Upper lobe of left lung (tissue), 6 donors: Measurements from ENCODE around the gene P2RY6. TPM values are rescaled to one million over a fixed set of nuclear protein-coding genes. Genes with fewer than 3 reads are reported as not detected.

Experiments used
- ATAC-seq, 2 donors: fragments of 200-7000 bp; cut with Tn5 transposase; one replicate each; pipeline ENCODE4 v1.9.1; 2022; ENCODE audit warnings: mild to moderate bottlenecking in 2 of 2, moderate library complexity in 2 of 2; ENCODE audit not compliant: low FRiP score in 2 of 2
- DNase-seq, 2 donors: peaks; one replicate each; pipeline ENCODE4 v3.0.0-alpha.2; 2019 to 2020
- H3K27ac ChIP-seq, 4 donors: fragments of 200-600 bp; sonication (generic); one replicate each; pipeline ENCODE4 v1.5.1; 2016 to 2019
- H3K27me3 ChIP-seq, 4 donors: fragments of 200-600 bp; sonication (generic); one replicate each; pipeline ENCODE4 v1.5.1; 2017 to 2019
- H3K36me3 ChIP-seq, 4 donors: fragments of 200-600 bp; sonication (generic); one replicate each; pipeline ENCODE4 v1.5.1; 2016 to 2019
- H3K4me1 ChIP-seq, 4 donors: fragments of 200-600 bp; sonication (generic); one replicate each; pipeline ENCODE4 v1.5.1; 2018 to 2019
- H3K4me3 ChIP-seq, 4 donors: fragments of 200-600 bp; sonication (generic); one replicate each; pipeline ENCODE4 v1.5.1; 2017 to 2019; ENCODE audit warnings: mild to moderate bottlenecking in 2 of 4, moderate library complexity in 1 of 4
- H3K9me3 ChIP-seq, 4 donors: fragments of 200-600 bp; sonication (generic); one replicate each; pipeline ENCODE4 v1.5.1; 2018 to 2019
- EP300 ChIP-seq, 4 donors: sonication (generic); formaldehyde crosslinking; IDR thresholded peaks; one replicate each; pipeline ENCODE4 v1.5.1; 2017; ENCODE audit warnings: antibody characterized with exemption in 4 of 4, control low read depth in 2 of 4
- POLR2A ChIP-seq, 4 donors: fragments of 450-650 bp; IDR thresholded peaks; one replicate each; pipeline ENCODE4 v1.5.1; 2016 to 2017; ENCODE audit warnings: antibody characterized with exemption in 4 of 4, mild to moderate bottlenecking in 2 of 4
- POLR2AphosphoS5 ChIP-seq, 2 donors: sonication (generic); formaldehyde crosslinking; IDR thresholded peaks; one replicate each; pipeline ENCODE4 v1.5.1; 2017; ENCODE audit warnings: antibody characterized with exemption in 2 of 2
- WGBS, 2 donors: methylation state at CpG; one replicate each; pipeline ENCODE4 v1.1.5; 2017 to 2018; 5-methylcytosine and 5-hydroxymethylcytosine counted together
- total RNA-seq, 6 donors: library from RNA; depleted of rRNA in 4 of 6; stranded (reverse); fragments of >200 nt in 4 of 6; gene quantifications; one replicate each; pipeline versions ENCODE4 v1.1.0 to v1.2.1, GENCODE V29; 2016 to 2021
- TF ChIP-seq, protein P1 (sequence below), 6 experiments: fragments of 450-650 bp in 4 of 6; fragments of 200-600 bp in 2 of 6; sonication (generic) in 2 of 6; IDR thresholded peaks; one replicate each; pipeline ENCODE4 v1.5.1; 2016 to 2019; ENCODE audit warnings: antibody characterized with exemption in 6 of 6
- donor health status: DM: no; HTN: no; CAD: no; lungs with moderate emphysema.
- donor health status: DM: no; HTN: yes; CAD: no; lungs with severe emphysema.

Gene P2RY6
- total RNA-seq, 6 donors from 2014 or later, result 0.30 to 5.3 (median 1.4) TPM; not detected in 1

DNA sequence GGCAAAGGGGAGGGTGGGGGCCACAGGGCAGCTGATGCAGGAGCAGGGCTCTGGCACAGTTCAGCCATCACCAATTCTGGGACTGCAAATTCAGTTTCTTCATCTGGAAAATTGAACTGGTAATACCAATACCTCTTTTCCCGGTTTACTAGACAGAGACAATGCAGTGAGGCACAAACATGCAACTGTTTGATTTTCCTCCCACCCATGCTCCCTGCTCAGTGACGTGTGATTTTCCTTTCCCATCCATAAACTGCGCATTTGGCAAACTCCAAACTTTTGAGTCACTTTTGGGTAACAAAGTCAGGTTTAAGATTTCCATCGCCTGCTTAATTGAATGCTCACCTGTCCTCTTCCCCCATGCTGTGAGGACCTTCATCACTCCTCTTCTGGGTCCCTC lies 30.8 kb upstream of the P2RY6 start:
- no peak overlapping the region for H3K4me3 ChIP-seq
- no peaks in the 10 kb centered on the region for H3K27me3 ChIP-seq
- no peak overlapping the region for H3K27ac ChIP-seq
- no peaks in the 10 kb centered on the region for H3K36me3 ChIP-seq
- DNase-seq (no peak), ATAC-seq (no peak)
- H3K4me1 ChIP-seq, result peaks cover 13 to 27% (median 20%) of the 10 kb centered on the region in 4 donors
- TF ChIP-seq, protein P1, sequence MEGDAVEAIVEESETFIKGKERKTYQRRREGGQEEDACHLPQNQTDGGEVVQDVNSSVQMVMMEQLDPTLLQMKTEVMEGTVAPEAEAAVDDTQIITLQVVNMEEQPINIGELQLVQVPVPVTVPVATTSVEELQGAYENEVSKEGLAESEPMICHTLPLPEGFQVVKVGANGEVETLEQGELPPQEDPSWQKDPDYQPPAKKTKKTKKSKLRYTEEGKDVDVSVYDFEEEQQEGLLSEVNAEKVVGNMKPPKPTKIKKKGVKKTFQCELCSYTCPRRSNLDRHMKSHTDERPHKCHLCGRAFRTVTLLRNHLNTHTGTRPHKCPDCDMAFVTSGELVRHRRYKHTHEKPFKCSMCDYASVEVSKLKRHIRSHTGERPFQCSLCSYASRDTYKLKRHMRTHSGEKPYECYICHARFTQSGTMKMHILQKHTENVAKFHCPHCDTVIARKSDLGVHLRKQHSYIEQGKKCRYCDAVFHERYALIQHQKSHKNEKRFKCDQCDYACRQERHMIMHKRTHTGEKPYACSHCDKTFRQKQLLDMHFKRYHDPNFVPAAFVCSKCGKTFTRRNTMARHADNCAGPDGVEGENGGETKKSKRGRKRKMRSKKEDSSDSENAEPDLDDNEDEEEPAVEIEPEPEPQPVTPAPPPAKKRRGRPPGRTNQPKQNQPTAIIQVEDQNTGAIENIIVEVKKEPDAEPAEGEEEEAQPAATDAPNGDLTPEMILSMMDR (IDR thresholded peaks at IDR 0.05), result no peak
- TF ChIP-seq EP300 (IDR thresholded peaks at IDR 0.05) (no peak), POLR2AphosphoS5 (IDR thresholded peaks at IDR 0.05) (no peak), POLR2A (IDR thresholded peaks at IDR 0.05) (no peak)
- H3K9me3 ChIP-seq, result no peaks in the 10 kb centered on the region
- 86 to 95% methylated on average over 4 of the region's 4 CpGs for WGBS, 2 donors

DNA sequence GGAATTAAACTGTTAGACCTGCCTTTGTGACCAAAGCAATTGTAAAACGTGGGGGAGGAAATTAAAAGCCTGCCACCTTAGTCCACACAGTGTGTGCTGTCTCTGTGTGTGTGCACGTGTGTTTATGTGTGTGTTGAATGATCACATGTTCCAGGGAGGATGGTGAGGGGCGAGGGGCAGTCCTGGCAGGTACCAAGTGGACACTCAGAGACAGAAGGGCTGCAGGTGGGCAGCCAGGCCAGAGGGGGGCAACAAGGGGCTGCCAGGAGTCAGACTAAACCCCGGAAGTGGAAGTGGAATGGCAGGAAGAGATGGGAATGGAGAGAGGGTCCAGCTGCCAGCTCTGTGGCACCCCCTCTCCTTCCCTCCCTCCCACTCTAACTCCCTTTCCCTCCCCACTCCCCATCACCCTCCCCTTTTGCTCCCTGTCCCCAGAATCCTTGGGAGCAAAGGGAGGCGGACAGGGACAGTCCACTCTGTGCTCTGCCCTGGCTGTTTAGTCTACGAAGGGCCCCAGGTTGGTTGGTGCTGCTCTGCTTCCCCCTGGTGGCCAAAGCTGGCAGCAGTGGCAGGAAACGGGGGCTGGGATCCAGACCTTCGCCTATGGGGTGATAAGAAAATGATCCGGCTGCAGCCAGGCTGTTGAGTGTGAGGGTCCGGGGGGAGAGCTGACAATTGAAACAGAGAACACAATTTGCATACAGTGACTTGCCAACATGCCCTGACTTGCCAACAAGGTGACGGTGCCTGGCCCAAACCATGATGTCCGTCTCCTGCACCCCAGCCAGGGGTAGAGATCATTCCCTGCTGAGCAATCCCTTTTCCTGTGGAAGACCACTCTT lies 29.7 kb upstream of the P2RY6 start:
- ATAC-seq (peak; percentile 86 to 87), DNase-seq (peak; percentile 78 to 81)
- no peak for TF ChIP-seq POLR2AphosphoS5 (IDR thresholded peaks at IDR 0.05)
- TF ChIP-seq, protein P1 (IDR thresholded peaks at IDR 0.05), result peak; percentile 85 to 94 (median 88)
- H3K9me3 ChIP-seq, result no peaks in the 10 kb centered on the region
- no peaks in the 10 kb centered on the region for H3K36me3 ChIP-seq
- H3K27me3 ChIP-seq, result no peaks in the 10 kb centered on the region
- peak overlapping the region in 1 of 4 donors; percentile 61 for H3K27ac ChIP-seq
- H3K4me3 ChIP-seq, result peak overlapping the region in 2 of 4 donors; percentile 26 to 31
- peaks cover 13 to 20% (median 20%) of the 10 kb centered on the region in 4 donors for H3K4me1 ChIP-seq
- WGBS, 2 donors, result 27 to 33% methylated on average over 12 of the region's 12 CpGs

DNA sequence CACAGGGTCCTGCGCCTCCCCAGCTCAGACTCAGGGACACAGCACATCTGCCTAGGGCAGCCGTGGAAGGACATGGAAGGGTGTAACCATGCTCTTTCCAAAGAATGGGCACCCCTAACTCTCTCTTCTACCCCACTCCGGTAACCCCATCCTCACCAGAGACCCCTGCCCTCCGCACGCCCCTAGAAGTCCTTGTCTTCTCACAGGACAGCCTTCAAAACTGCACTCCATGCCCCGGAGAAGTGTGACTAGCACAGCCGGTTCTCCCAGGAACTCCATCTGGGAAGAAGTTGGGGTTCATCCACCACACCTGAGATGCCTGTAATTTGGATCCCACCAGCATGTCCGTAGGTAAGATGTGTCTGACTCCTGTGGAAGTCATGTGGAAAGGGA lies 29.0 kb upstream of the P2RY6 start:
- peaks cover 13 to 20% (median 20%) of the 10 kb centered on the region in 4 donors for H3K4me1 ChIP-seq
- no peak overlapping the region for H3K27ac ChIP-seq
- no peak for TF ChIP-seq POLR2A (IDR thresholded peaks at IDR 0.05)
- DNase-seq, result no peak
- 79 to 83% methylated on average over 7 to 8 of the region's 8 CpGs for WGBS, 2 donors
- no peaks in the 10 kb centered on the region for H3K36me3 ChIP-seq
- ATAC-seq, result no peak
- no peak overlapping the region for H3K4me3 ChIP-seq
- H3K9me3 ChIP-seq, result no peaks in the 10 kb centered on the region
- H3K27me3 ChIP-seq, result no peaks in the 10 kb centered on the region

DNA sequence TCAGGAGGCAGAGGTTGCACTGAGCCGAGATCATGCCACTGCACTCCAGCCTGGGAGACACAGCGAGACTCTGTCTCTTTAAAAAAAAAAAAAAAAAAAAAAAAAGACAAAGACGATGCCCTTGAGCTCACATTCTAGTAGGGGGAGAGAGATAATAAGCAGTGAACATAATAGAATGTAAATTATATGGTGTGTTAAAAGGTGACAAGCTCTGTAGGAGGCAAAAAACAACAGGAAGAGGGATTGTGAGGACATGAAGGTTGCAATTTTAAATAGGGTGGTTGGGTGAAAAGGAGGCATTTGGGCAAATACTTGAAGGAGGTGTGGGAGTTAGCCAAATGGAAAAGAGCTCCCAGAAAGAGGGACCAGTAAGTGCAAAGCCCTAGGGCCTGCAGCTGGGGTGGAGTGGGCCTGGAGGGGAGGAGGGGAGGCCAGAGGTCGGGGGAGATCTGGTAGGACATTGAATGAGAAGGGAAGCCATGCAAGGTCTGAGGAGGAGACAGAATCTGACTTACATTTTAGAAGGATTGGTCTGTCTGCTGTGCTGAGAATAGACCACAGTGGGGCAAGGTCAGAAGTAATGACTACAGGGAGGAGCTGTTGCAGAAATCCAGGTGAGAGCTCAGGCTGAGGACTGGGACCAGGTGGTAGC lies 27.4 kb upstream of the P2RY6 start:
- peaks cover 13 to 20% (median 19%) of the 10 kb centered on the region in 4 donors for H3K4me1 ChIP-seq
- no peaks in the 10 kb centered on the region for H3K36me3 ChIP-seq
- TF ChIP-seq POLR2AphosphoS5 (IDR thresholded peaks at IDR 0.05) (no peak), POLR2A (IDR thresholded peaks at IDR 0.05) (no peak), EP300 (IDR thresholded peaks at IDR 0.05) (no peak)
- TF ChIP-seq, protein P1 (IDR thresholded peaks at IDR 0.05), result no peak
- H3K27me3 ChIP-seq, result no peaks in the 10 kb centered on the region
- DNase-seq (no peak), ATAC-seq (no peak)
- no peak overlapping the region for H3K27ac ChIP-seq
- H3K4me3 ChIP-seq, result no peak overlapping the region
- WGBS, 2 donors, result 69 to 73% methylated on average over 4 of the region's 4 CpGs
- H3K9me3 ChIP-seq, result no peaks in the 10 kb centered on the region

DNA sequence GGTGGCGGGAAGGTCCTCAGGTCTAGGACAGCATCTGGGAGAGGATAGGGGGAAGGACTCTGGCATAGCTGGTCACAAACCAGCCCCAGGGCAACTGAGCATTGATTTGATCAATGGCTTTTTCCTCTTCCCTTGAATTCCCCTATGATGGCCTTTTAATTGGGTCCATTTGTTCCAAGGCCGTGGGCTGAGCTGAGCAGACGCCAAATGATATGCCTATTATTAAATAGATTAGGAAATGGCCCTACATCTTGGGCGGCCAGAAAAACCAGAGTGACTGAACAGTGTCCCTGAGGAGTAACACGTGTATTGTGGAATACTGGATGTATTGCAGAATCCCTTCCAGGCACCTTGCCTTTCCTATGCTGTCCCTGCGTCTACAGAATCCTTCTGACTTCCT lies 26.7 kb upstream of the P2RY6 start:
- no peak for ATAC-seq
- 64 to 75% methylated on average over 6 of the region's 6 CpGs for WGBS, 2 donors
- TF ChIP-seq POLR2A (IDR thresholded peaks at IDR 0.05) (no peak), POLR2AphosphoS5 (IDR thresholded peaks at IDR 0.05) (no peak), EP300 (IDR thresholded peaks at IDR 0.05) (no peak)
- TF ChIP-seq, protein P1 (IDR thresholded peaks at IDR 0.05), result no peak
- H3K27me3 ChIP-seq, result no peaks in the 10 kb centered on the region
- DNase-seq, result no peak
- H3K4me3 ChIP-seq, result no peak overlapping the region
- peaks cover 6 to 18% (median 12%) of the 10 kb centered on the region in 4 donors for H3K4me1 ChIP-seq
- H3K36me3 ChIP-seq, result no peaks in the 10 kb centered on the region
- H3K27ac ChIP-seq, result no peak overlapping the region
- H3K9me3 ChIP-seq, result no peaks in the 10 kb centered on the region
